Testis (tissue), 3 donors: Measurements from ENCODE around the gene ABCA3. TPM values are rescaled to one million over a fixed set of nuclear protein-coding genes. Genes with fewer than 3 reads are reported as not detected.

Experiments used
- DNase-seq: peaks from one replicate; pipeline ENCODE4 v3.0.0-alpha.2; 2019
- H3K27ac ChIP-seq, 2 donors: fragments of 200-600 bp; sonication (generic); one replicate each; pipeline ENCODE4 v1.5.1; 2019
- H3K27me3 ChIP-seq: fragments of 200-600 bp; sonication (generic); one replicate; pipeline ENCODE4 v1.5.1; 2019
- H3K36me3 ChIP-seq: fragments of 200-600 bp; sonication (generic); one replicate; pipeline ENCODE4 v1.5.1; 2017; ENCODE audit warnings: low read depth; ENCODE audit errors: missing control alignments
- H3K4me1 ChIP-seq: fragments of 200-600 bp; sonication (generic); one replicate; pipeline ENCODE4 v1.5.1; 2019
- H3K4me3 ChIP-seq, 2 donors: fragments of 200-600 bp; sonication (generic); one replicate each; pipeline ENCODE4 v1.5.1; 2017 to 2019
- H3K9me3 ChIP-seq: fragments of 200-600 bp; sonication (generic); one replicate; pipeline ENCODE4 v1.5.1; 2017
- POLR2A ChIP-seq: fragments of 450-650 bp; IDR thresholded peaks from one replicate; pipeline ENCODE4 v1.6.1; 2017; ENCODE audit warnings: antibody characterized with exemption, mild to moderate bottlenecking, moderate library complexity
- WGBS, 2 donors: methylation state at CpG; one replicate each; pipeline ENCODE4 v1.1.5; 2018; 5-methylcytosine and 5-hydroxymethylcytosine counted together
- intact Hi-C: fragments of 100-400 bp; cut with DNase I; formaldehyde crosslinking; loops from one replicate; pipeline ENCODE4 v1.15.1; 2023; ENCODE audit warnings: low total_unique reads
- polyA plus RNA-seq: library from polyadenylated mRNA; stranded (reverse); fragments of 350-450 nt; fragmentation: Illumina TruSeq; extraction: RNeasy Lipid Tissue Mini Kit (QIAGEN cat#74804); gene quantifications from one replicate; pipeline ENCODE4 v1.2.3, GENCODE V29; 2014; ENCODE audit warnings: low read depth, low replicate concordance; ENCODE audit not compliant: insufficient read depth
- total RNA-seq, 2 donors: library from RNA; depleted of rRNA; stranded (reverse); fragments of >200 nt; gene quantifications; one replicate each; pipeline ENCODE4 v1.2.3, GENCODE V29; 2016
- TF ChIP-seq, protein P1 (sequence below), 3 experiments: fragments of 450-650 bp in 2 of 3; fragments of 200-600 bp in 1 of 3; sonication (generic) in 1 of 3; IDR thresholded peaks; one replicate each; pipeline ENCODE4 v1.5.1; 2016 to 2019; ENCODE audit warnings: antibody characterized with exemption in 3 of 3, mild to moderate bottlenecking in 2 of 3, moderate library complexity in 1 of 3

The ABCA3 gene
- total and polyA plus RNA-seq, 3 donors from 2014 or later = 24.5 to 38.1 (median 35.1) TPM

DNA sequence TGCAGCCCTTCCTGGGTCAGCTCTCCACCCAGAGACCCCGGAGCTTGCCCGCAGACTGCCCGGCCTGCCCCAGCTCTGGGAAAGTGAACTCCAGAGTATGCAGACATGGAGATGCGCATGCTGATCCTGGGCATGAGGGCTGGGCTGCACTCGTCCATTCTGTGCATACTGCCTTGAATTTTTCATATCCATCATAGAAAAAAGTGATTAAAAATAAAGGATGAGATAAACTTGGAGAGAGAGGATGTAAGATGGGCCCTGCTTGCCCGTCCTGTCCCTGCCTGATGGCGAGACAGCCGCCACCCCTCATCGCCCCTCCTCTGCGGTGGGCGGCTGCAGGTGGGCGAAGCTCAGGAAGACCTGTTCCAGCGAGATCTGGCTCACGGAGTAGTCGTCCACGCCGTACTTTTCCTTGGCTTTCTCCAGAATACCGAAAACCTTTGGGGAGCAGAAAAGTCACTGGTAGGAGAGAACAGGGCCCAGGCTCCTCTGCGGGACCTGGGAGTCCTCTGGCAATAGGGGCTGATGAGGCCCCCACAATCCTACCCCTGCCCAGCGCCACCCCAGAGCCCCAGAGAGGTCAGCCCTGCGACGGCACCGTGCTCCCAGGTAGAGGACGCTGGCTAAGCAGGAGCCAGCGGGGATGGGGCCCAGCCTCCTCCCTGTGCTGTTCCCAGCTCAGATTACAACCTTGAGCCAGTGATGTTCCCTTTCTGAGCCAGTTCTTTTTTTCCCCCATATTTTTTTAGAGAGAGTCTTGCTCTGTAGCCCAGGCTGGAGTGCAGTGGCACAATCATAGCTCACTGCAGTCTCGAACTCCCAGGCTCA lies 63.9 kb downstream of the ABCA3 start:
- no peak overlapping the region for H3K4me3 ChIP-seq
- H3K36me3 ChIP-seq = no peaks in the 10 kb centered on the region
- intact Hi-C loops = no loop called here
- H3K9me3 ChIP-seq = no peaks in the 10 kb centered on the region
- H3K27me3 ChIP-seq = no peaks in the 10 kb centered on the region
- WGBS, 2 donors = 79 to 82% methylated on average over 21 to 26 of the region's 26 CpGs
- no peaks in the 10 kb centered on the region for H3K4me1 ChIP-seq
- no peak for DNase-seq
- no peak overlapping the region for H3K27ac ChIP-seq
- TF ChIP-seq, protein P1, sequence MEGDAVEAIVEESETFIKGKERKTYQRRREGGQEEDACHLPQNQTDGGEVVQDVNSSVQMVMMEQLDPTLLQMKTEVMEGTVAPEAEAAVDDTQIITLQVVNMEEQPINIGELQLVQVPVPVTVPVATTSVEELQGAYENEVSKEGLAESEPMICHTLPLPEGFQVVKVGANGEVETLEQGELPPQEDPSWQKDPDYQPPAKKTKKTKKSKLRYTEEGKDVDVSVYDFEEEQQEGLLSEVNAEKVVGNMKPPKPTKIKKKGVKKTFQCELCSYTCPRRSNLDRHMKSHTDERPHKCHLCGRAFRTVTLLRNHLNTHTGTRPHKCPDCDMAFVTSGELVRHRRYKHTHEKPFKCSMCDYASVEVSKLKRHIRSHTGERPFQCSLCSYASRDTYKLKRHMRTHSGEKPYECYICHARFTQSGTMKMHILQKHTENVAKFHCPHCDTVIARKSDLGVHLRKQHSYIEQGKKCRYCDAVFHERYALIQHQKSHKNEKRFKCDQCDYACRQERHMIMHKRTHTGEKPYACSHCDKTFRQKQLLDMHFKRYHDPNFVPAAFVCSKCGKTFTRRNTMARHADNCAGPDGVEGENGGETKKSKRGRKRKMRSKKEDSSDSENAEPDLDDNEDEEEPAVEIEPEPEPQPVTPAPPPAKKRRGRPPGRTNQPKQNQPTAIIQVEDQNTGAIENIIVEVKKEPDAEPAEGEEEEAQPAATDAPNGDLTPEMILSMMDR (IDR thresholded peaks at IDR 0.05) = no peak
- no peak for TF ChIP-seq POLR2A

DNA sequence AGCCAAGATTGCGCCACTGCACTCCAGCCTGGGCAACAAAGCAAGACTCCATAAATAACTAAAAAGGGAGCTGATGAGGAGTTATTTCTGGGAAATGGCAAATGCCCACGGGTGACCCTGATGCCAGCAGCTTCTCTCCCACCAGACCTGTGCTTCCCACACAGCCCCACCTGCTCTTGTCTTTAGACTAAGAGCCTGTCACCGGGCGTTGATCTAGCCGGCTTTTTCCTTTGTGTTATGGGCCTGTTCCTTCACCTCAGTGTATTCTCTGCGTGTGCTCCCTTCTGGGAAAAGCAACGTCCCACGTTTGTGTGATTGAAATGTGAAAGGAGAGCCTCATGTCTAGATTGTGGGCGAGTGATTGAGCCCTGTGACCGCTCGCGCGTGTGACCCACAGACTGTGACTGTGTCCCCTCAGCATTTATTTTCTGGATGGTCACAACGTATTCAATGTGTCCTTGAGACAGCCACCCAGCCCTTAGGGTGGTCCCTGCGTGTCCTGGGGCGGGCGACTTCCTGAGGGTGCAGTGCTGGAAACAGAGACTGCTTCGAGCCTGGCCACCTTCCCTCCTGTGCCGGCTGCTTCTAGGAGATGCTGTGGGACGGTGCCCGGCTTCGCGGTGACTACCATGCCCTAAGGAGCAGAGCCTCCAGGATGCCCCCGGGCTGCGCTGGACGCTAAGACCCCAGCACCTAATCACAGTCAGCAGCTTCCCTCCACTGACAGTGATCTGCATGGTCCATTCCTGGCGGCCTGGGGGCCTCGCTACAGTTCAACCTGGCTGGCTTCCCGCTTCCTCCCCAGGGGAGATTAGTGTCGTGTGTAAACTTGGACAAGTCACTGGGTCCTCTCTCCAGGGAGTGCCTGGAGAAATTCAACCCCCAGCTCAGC lies 64.8 kb downstream of the ABCA3 start:
- no peaks in the 10 kb centered on the region for H3K27me3 ChIP-seq
- H3K27ac ChIP-seq = no peak overlapping the region
- intact Hi-C loops = no loop called here
- WGBS, 2 donors = 85% methylated on average over 18 to 30 of the region's 30 CpGs
- DNase-seq = no peak
- no peaks in the 10 kb centered on the region for H3K4me1 ChIP-seq
- H3K9me3 ChIP-seq = no peaks in the 10 kb centered on the region
- TF ChIP-seq, protein P1 (IDR thresholded peaks at IDR 0.05) = no peak
- TF ChIP-seq POLR2A = no peak
- no peak overlapping the region for H3K4me3 ChIP-seq
- no peaks in the 10 kb centered on the region for H3K36me3 ChIP-seq

DNA sequence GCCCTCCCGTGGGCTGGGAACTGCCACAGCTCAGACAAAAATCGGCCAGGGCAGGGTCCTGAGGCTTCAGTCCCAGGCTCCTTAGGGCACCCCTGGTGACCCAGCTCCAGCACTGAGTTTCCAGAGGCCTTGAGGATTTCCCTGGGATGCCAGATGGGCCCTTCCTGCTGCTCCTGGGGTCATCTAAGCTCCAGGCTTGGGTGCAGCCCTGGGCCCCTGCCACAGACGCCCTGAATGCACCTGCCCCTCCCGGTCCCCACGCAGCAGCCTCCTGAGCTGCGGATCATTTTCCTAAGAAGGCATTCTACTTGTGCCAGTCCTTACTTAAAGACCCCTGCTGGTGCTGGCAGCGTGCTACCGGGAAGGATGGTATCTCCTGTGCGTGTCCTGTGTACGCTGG lies 66.6 kb downstream of the ABCA3 start:
- Histone ChIP-seq H3K4me3 (no peak overlapping the region), H3K36me3 (no peaks in the 10 kb centered on the region), H3K27ac (no peak overlapping the region), H3K27me3 (no peaks in the 10 kb centered on the region), H3K4me1 (peaks cover 10% of the 10 kb centered on the region), H3K9me3 (no peaks in the 10 kb centered on the region)
- intact Hi-C loops = no loop called here
- DNase-seq = no peak
- TF ChIP-seq, protein P1 (IDR thresholded peaks at IDR 0.05) = no peak
- no peak for TF ChIP-seq POLR2A
- WGBS, 2 donors = 79 to 90% methylated on average over 6 to 10 of the region's 10 CpGs

DNA sequence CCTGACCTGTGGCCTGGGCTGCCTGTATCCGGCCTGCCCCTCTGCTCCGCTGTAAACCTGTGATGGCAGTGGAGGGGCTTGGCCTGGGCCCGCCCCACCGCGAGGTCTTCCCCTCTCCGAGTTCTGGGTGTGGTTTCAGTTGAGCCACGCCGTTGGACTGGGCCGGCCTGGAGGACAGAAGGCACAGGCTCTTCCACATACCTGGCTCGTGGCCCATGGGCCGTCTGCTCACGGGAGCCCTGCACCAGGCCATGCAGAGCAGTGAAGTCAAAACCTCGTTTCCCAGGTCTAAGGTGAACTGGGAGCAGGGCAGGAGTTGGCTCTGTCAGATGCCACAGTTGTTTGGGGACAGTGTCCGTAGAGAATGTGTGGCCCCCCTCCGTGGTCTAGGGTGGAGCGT lies 67.0 kb downstream of the ABCA3 start:
- 65 to 71% methylated on average over 14 to 16 of the region's 16 CpGs for WGBS, 2 donors

More for the DNA sequence above, 67.0 kb downstream of the ABCA3 start:
- Histone ChIP-seq H3K4me3 (no peak overlapping the region), H3K36me3 (no peaks in the 10 kb centered on the region), H3K27ac (no peak overlapping the region), H3K27me3 (no peaks in the 10 kb centered on the region), H3K9me3 (no peaks in the 10 kb centered on the region), H3K4me1 (peaks cover 10% of the 10 kb centered on the region)
- peak; percentile 58 for DNase-seq
- no peak for TF ChIP-seq POLR2A
- TF ChIP-seq, protein P1 (IDR thresholded peaks at IDR 0.05) = no peak
- intact Hi-C loops = no loop called here
